Neuron (in vitro differentiated cells): ENCODE measurements around the gene FBLL1.
"Not testable (repeated sequence)": the region's sequence is repeated elsewhere in the genome, so short reads cannot be mapped to it uniquely, and the experiment has no call there.

Experiments
- H2AFZ ChIP-seq: one replicate; pipeline ENCODE4 v1.6.1; 2013; ENCODE audit warnings: low read depth, mild to moderate bottlenecking, inconsistent platforms, low read length, moderate library complexity
- H3K27me3 ChIP-seq: one replicate; pipeline ENCODE4 v1.6.1; 2013; ENCODE audit warnings: low read length; ENCODE audit not compliant: insufficient read depth
- H3K36me3 ChIP-seq: one replicate; pipeline ENCODE4 v1.6.1; 2013; ENCODE audit warnings: low read length; ENCODE audit not compliant: insufficient read depth
- H3K4me1 ChIP-seq: one replicate; pipeline ENCODE4 v1.6.1; 2013; ENCODE audit warnings: low read length; ENCODE audit not compliant: insufficient read depth
- H3K4me3 ChIP-seq: 2 replicates; pipeline ENCODE4 v1.5.1; 2013; ENCODE audit warnings: mild to moderate bottlenecking, low read length, moderate library complexity
- H3K9me3 ChIP-seq: one replicate; pipeline ENCODE4 v1.6.1; 2013; ENCODE audit warnings: low read length

The FBLL1 gene

DNA sequence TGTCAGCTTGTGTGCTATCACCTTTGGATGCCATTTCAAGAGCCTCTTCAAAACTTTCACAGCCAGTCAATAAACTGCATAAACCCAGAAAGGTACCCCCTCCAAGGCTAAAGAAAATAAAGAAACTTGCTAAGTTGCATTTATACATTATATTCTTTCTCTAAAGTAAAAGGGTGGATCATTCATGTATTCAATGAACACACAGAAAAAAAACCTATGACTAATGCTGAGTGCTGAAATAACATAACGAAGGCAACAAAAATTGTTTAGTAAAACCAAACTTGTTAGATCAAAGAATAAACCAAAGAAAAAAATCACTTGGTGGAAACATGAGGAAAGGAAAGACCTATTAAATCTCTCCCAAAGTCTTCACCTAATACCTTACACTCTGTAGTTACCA is 34.9 kb downstream of the FBLL1 start:
- Histone ChIP-seq H3K9me3 (peaks cover 2% of the 10 kb centered on the region), H2AFZ (no peak overlapping the region), H3K27me3 (no peaks in the 10 kb centered on the region), H3K4me1 (no peaks in the 10 kb centered on the region), H3K36me3 (peaks cover 92% of the 10 kb centered on the region), H3K4me3 (no peak overlapping the region)

GRCh38 chr5:168568738-168569137 is 39.6 kb downstream of the FBLL1 start:
- Histone ChIP-seq H3K36me3 (peaks cover 53% of the 10 kb centered on the region), H3K4me3 (no peak overlapping the region), H3K4me1 (no peaks in the 10 kb centered on the region), H3K9me3 (peaks cover 4% of the 10 kb centered on the region), H2AFZ (no peak overlapping the region), H3K27me3 (no peaks in the 10 kb centered on the region)

DNA sequence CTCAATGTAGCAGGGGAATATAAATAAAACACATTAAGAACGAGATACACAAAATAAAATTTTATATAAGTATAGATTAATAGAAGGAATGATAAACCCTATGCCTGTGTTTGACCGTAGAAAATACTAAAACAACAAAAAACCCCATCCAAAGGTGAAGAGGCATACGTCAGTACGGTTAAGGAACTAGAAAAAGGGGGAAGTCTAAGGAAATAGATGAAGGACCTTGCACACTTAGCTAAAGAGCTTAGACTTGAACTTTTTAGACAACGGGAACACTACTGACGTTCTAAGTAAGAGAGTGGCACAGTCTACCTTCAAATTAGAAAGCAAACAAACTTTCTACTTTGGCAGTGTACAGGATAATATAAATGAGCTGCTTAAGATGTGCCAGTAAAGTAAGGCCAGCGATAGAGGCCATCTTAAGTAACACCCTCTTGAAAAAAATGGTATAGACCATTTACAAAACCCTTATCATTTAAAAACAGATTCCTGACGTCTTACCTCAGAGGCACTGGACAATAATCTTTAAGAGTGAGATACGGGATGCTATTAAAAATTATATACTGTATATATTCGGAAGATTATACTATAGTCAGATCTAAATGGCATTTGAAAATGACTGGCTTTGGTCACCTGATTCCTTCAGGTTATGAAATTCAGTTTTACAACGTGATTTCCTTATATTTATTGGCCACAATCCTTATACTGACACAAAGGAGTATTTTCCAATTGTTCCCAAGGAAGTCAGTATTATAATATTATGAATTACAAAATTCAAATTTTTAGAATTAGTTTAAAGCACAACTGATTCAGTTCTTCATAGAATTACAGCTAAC is 41.6 kb downstream of the FBLL1 start:
- Histone ChIP-seq H3K36me3 (peaks cover 46% of the 10 kb centered on the region), H3K9me3 (peaks cover 4% of the 10 kb centered on the region), H3K4me1 (peaks cover 2% of the 10 kb centered on the region), H3K27me3 (no peaks in the 10 kb centered on the region), H2AFZ (no peak overlapping the region), H3K4me3 (no peak overlapping the region)

GRCh38 chr5:168573663-168574062 is 44.6 kb downstream of the FBLL1 start:
- peaks cover 28% of the 10 kb centered on the region for H3K36me3 ChIP-seq
- not testable (repeated sequence) for H3K9me3 ChIP-seq, H3K27me3 ChIP-seq, H3K4me1 ChIP-seq, H2AFZ ChIP-seq, H3K4me3 ChIP-seq

DNA sequence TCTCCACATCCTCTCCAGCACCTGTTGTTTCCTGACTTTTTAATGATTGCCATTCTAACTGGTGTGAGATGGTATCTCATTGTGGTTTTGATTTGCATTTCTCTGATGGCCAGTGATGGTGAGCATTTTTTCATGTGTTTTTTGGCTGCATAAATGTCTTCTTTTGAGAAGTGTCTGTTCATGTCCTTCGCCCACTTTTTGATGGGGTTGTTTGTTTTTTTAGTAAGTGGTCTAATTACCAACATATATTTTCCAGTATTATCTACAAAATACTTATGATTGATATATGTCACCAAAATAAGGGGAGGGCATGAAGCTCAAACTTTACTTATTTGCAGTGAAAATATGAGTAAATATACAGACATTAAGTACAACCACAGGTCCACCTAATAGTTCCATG is 45.1 kb downstream of the FBLL1 start:
- H3K36me3 ChIP-seq: peaks cover 27% of the 10 kb centered on the region
- not testable (repeated sequence) for H3K4me3 ChIP-seq, H3K27me3 ChIP-seq

GRCh38 chr5:168575391-168576372 is 46.6 kb downstream of the FBLL1 start:
- Histone ChIP-seq H2AFZ (no peak overlapping the region), H3K36me3 (peaks cover 21% of the 10 kb centered on the region), H3K9me3 (no peaks in the 10 kb centered on the region), H3K27me3 (no peaks in the 10 kb centered on the region), H3K4me3 (peak overlapping the region; percentile 4), H3K4me1 (peaks cover 16% of the 10 kb centered on the region)

More for the DNA sequence above, 45.1 kb downstream of the FBLL1 start:
- not testable (repeated sequence) for H3K9me3 ChIP-seq, H3K4me1 ChIP-seq, H2AFZ ChIP-seq

- Histone ChIP-seq H3K4me1 (peaks cover 19% of the 10 kb centered on the region), H3K27me3 (no peaks in the 10 kb centered on the region), H3K36me3 (peaks cover 20% of the 10 kb centered on the region), H3K9me3 (no peaks in the 10 kb centered on the region), H2AFZ (no peak overlapping the region), H3K4me3 (peak overlapping the region; percentile 99)
These were observed 48.9 kb downstream of the FBLL1 start for GRCh38 chr5:168578006-168578405.

DNA sequence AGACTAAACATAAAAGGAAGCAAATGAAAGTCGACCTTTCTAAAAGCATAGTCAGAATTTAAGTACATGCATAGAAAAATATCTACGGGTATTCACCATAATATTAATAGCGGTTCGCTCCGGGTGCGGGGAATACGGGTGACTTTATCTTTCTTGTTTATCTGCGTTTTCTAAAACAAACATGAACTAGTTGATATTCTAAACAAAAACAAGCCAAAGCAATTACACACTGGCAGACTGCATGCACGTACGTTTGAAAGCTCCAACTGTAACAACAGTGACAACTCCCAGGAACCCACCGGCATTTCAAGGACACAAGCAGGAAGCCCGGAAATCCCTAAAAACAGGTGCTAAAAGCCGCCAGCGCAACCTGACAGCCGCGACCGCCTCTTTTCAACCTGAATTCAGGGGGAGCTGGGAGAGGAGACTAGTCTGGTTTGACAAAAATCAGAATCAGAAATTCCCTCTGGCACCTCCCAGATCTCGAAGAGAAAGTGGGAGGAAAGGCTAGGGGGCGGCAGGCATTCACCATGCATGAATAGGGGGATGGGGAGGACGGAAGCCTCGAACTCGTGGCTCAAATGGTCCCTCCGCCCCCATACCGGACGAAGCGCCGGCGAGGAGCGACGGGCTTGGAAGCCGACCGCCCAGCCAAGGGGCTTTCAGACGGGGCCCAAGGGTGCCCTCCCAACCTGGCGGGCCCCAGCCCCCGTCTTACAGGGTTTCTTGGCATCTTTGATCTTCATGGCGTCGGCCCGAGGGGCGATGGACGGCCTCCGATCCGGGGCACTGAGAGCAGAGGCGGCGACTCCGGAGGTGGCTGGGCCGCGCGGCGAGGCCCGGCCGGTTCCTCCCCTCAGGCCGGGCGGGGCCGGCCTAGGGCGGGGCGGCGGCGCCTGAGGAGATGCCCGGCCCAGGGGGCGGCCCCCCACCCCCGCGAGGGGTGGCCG is 49.7 kb downstream of the FBLL1 start, which contains the start of gene PANK3:
Gene PANK3, minus strand, starts transcription at position 831 of the 950 bp plus-strand sequence. Its CDS starts 85 bp downstream, at position 746.
- H3K27me3 ChIP-seq: no peaks in the 10 kb centered on the region
- H3K4me1 ChIP-seq: peaks cover 19% of the 10 kb centered on the region
- peak within 1 kb of the TSS; percentile 99 for H3K4me3 ChIP-seq
- H2AFZ ChIP-seq: peak within 1 kb of the TSS; percentile 39
- H3K36me3 ChIP-seq: peaks cover 20% of the 10 kb centered on the region
- H3K9me3 ChIP-seq: no peaks in the 10 kb centered on the region

- no peaks in the 10 kb centered on the region for H3K9me3 ChIP-seq
- H3K36me3 ChIP-seq: peaks cover 17% of the 10 kb centered on the region
- peaks cover 19% of the 10 kb centered on the region for H3K4me1 ChIP-seq
- H3K4me3 ChIP-seq: peak overlapping the region; percentile 99
- H3K27me3 ChIP-seq: no peaks in the 10 kb centered on the region
- H2AFZ ChIP-seq: peak overlapping the region; percentile 39
These were observed 50.6 kb downstream of the FBLL1 start for GRCh38 chr5:168579488-168580226.

DNA sequence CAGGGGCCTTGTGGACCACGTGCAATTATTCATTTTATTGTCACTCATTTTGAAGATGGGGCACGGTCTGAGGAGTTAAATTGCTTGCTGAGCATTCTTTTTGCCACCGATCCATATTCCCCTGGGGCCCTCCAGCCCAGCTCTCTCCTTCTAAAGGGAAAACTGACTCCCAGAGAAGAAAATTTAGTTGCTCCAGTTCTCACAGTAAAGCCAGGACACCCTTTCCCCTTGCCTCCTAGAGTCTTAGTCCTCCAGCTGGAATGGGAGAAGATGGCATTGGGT is 51.1 kb downstream of the FBLL1 start:
- Histone ChIP-seq H2AFZ (peak overlapping the region; percentile 39), H3K4me1 (peaks cover 17% of the 10 kb centered on the region), H3K9me3 (no peaks in the 10 kb centered on the region), H3K27me3 (no peaks in the 10 kb centered on the region), H3K4me3 (peak overlapping the region; percentile 66), H3K36me3 (peaks cover 12% of the 10 kb centered on the region)
